WTC11 (cell line): ENCODE measurements around the gene MYL9. TPM values are rescaled to one million over a fixed set of nuclear protein-coding genes. Genes with fewer than 3 reads are reported as not detected.

Experiments
- ATAC-seq: fragments of 200-7000 bp; cut with Tn5 transposase; 2 replicates; pipeline ENCODE4 v1.10.0; 2021; ENCODE audit warnings: mild to moderate bottlenecking, moderate library complexity
- CTCF ChIA-PET: fragments of 300-600 bp; sonication (Branson Sonifier 250); formaldehyde crosslinking; loops from one replicate; lab custom pipeline; 2021; ENCODE audit warnings: antibody characterized with exemption; lab: Charles Lee
- POLR2A ChIA-PET: fragments of 350-600 bp; sonication (Branson Sonifier 250); formaldehyde crosslinking; loops from one replicate; lab custom pipeline; 2021; ENCODE audit warnings: antibody characterized with exemption; lab: Charles Lee
- DNase-seq: peaks from one replicate; pipeline ENCODE4 v3.0.0; 2021; ENCODE audit warnings: low spot score
- H3K27ac Mint-ChIP-seq: 2 replicates; pipeline ENCODE4 v1.8.0; 2021; ENCODE audit warnings: mixed read lengths
- H3K27me3 Mint-ChIP-seq: 2 replicates; pipeline ENCODE4 v1.8.0; 2021; ENCODE audit warnings: low read depth, mild to moderate bottlenecking, moderate library complexity, mixed read lengths
- H3K36me3 Mint-ChIP-seq: 2 replicates; pipeline ENCODE4 v1.8.0; 2021; ENCODE audit warnings: mixed read lengths
- H3K4me1 Mint-ChIP-seq: 2 replicates; pipeline ENCODE4 v1.8.0; 2022; ENCODE audit warnings: mixed read lengths
- H3K4me3 Mint-ChIP-seq: 2 replicates; pipeline ENCODE4 v1.8.0; 2021; ENCODE audit warnings: mild to moderate bottlenecking, moderate library complexity, mixed read lengths
- H3K9me3 Mint-ChIP-seq: 2 replicates; pipeline ENCODE4 v1.8.0; 2021; ENCODE audit warnings: mixed read lengths
- ATF6 ChIP-seq: sonication (generic); formaldehyde crosslinking; IDR thresholded peaks from 2 replicates; pipeline ENCODE4 v1.8.1; 2023; ENCODE audit warnings: mild to moderate bottlenecking, missing genetic modification reagents
- CTCF ChIP-seq: fragments of 200-600 bp; IDR thresholded peaks from 2 replicates; pipeline ENCODE4 v1.8.0; 2022; ENCODE audit warnings: antibody characterized with exemption
- ERG ChIP-seq: fragments of 250-450 bp; sonication (Bioruptor Pico); IDR thresholded peaks from 2 replicates; pipeline ENCODE4 v1.8.0; 2021; ENCODE audit warnings: mild to moderate bottlenecking
- ESRRA ChIP-seq: sonication (generic); formaldehyde crosslinking; IDR thresholded peaks from 2 replicates; pipeline ENCODE4 v1.8.1; 2022; ENCODE audit warnings: mild to moderate bottlenecking, missing genetic modification reagents, borderline replicate concordance
- HMGA2 ChIP-seq: fragments of 250-450 bp; sonication (Bioruptor Pico); IDR thresholded peaks from 2 replicates; pipeline ENCODE4 v1.4.0; 2021; ENCODE audit warnings: mild to moderate bottlenecking, moderate library complexity
- IRF1 ChIP-seq: sonication (generic); formaldehyde crosslinking; IDR thresholded peaks from 2 replicates; pipeline ENCODE4 v1.8.0; 2023; ENCODE audit warnings: missing genetic modification reagents
- MXD4 ChIP-seq: fragments of 250-450 bp; sonication (Bioruptor Pico); IDR thresholded peaks from 2 replicates; pipeline ENCODE4 v1.8.0; 2021; ENCODE audit warnings: mild to moderate bottlenecking, moderate library complexity, borderline replicate concordance
- NFYB ChIP-seq: sonication (generic); formaldehyde crosslinking; conservative IDR thresholded peaks from 2 replicates; pipeline ENCODE4 v1.8.0; 2022; ENCODE audit warnings: low read depth, missing genetic modification reagents
- NR3C1 ChIP-seq: sonication (generic); formaldehyde crosslinking; conservative IDR thresholded peaks from 2 replicates; pipeline ENCODE4 v1.8.1; 2023; ENCODE audit warnings: low read depth, mild to moderate bottlenecking, missing genetic modification reagents
- ZMAT4 ChIP-seq: fragments of 250-450 bp; sonication (Bioruptor Pico); IDR thresholded peaks from 2 replicates; pipeline ENCODE4 v1.9.0; 2021; ENCODE audit warnings: mild to moderate bottlenecking
- ZNF138 ChIP-seq: sonication (generic); formaldehyde crosslinking; conservative IDR thresholded peaks from 2 replicates; pipeline ENCODE4 v1.8.1; 2022; ENCODE audit warnings: mild to moderate bottlenecking, moderate library complexity, missing genetic modification reagents
- ZNF232 ChIP-seq: sonication (generic); formaldehyde crosslinking; IDR thresholded peaks from 2 replicates; pipeline ENCODE4 v1.8.0; 2022; ENCODE audit warnings: mild to moderate bottlenecking, missing genetic modification reagents
- ZNF416 ChIP-seq: fragments of 250-450 bp; sonication (Bioruptor Pico); IDR thresholded peaks from 2 replicates; pipeline ENCODE4 v1.9.0; 2021; ENCODE audit warnings: mild to moderate bottlenecking, inconsistent platforms
- total RNA-seq: library from RNA; stranded (reverse); gene quantifications from 3 replicates; pipeline ENCODE4 v1.2.3, GENCODE V29; 2021
- TF ChIP-seq, protein P1 (sequence below): sonication (generic); formaldehyde crosslinking; IDR thresholded peaks from 2 replicates; pipeline ENCODE4 v1.8.1; 2022; ENCODE audit warnings: low read depth, mild to moderate bottlenecking, moderate library complexity, missing genetic modification reagents, borderline replicate concordance
- TF ChIP-seq, protein P2 (sequence below): fragments of 250-450 bp; sonication (Bioruptor Pico); IDR thresholded peaks from 2 replicates; pipeline ENCODE4 v2.1.2; 2022; ENCODE audit warnings: mild to moderate bottlenecking, moderate library complexity
- TF ChIP-seq, protein P3 (sequence below): sonication (generic); formaldehyde crosslinking; IDR thresholded peaks from 2 replicates; pipeline ENCODE4 v1.8.1; 2022; ENCODE audit warnings: mild to moderate bottlenecking, moderate library complexity, missing genetic modification reagents
- TF ChIP-seq, protein P4 (sequence below): sonication (generic); formaldehyde crosslinking; IDR thresholded peaks from 2 replicates; pipeline ENCODE4 v1.8.0; 2022; ENCODE audit warnings: mild to moderate bottlenecking, missing genetic modification reagents

MYL9 gene
- total RNA-seq, 1 experiment from 2014 or later, result 54.7 TPM

GRCh38 chr20:36565520-36565919, 24.2 kb downstream of the MYL9 start:
- H3K4me1 Mint-ChIP-seq, result peaks cover 40% of the 10 kb centered on the region
- POLR2A ChIA-PET, result no interaction called here
- H3K4me3 Mint-ChIP-seq, result no peak overlapping the region
- H3K27me3 Mint-ChIP-seq, result peaks cover 4% of the 10 kb centered on the region
- no peak overlapping the region for H3K27ac Mint-ChIP-seq
- CTCF ChIA-PET, result no interaction called here
- no peak for ATAC-seq
- peaks cover 42% of the 10 kb centered on the region for H3K36me3 Mint-ChIP-seq
- H3K9me3 Mint-ChIP-seq, result peaks cover 30% of the 10 kb centered on the region
- no peak for TF ChIP-seq ZMAT4 (CRISPR knock-in tag)
- TF ChIP-seq, protein P1, sequence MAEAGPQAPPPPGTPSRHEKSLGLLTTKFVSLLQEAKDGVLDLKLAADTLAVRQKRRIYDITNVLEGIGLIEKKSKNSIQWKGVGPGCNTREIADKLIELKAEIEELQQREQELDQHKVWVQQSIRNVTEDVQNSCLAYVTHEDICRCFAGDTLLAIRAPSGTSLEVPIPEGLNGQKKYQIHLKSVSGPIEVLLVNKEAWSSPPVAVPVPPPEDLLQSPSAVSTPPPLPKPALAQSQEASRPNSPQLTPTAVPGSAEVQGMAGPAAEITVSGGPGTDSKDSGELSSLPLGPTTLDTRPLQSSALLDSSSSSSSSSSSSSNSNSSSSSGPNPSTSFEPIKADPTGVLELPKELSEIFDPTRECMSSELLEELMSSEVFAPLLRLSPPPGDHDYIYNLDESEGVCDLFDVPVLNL, result no peak
- no peak for TF ChIP-seq HMGA2 (CRISPR knock-in tag)
- TF ChIP-seq, protein P2, sequence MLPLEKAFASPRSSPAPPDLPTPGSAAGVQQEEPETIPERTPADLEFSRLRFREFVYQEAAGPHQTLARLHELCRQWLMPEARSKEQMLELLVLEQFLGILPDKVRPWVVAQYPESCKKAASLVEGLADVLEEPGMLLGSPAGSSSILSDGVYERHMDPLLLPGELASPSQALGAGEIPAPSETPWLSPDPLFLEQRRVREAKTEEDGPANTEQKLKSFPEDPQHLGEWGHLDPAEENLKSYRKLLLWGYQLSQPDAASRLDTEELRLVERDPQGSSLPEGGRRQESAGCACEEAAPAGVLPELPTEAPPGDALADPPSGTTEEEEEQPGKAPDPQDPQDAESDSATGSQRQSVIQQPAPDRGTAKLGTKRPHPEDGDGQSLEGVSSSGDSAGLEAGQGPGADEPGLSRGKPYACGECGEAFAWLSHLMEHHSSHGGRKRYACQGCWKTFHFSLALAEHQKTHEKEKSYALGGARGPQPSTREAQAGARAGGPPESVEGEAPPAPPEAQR (CRISPR knock-in tag), result no peak
- TF ChIP-seq, protein P3, sequence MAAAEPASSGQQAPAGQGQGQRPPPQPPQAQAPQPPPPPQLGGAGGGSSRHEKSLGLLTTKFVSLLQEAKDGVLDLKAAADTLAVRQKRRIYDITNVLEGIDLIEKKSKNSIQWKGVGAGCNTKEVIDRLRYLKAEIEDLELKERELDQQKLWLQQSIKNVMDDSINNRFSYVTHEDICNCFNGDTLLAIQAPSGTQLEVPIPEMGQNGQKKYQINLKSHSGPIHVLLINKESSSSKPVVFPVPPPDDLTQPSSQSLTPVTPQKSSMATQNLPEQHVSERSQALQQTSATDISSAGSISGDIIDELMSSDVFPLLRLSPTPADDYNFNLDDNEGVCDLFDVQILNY (CRISPR knock-in tag), result no peak
- no peak for TF ChIP-seq MXD4
- TF ChIP-seq, protein P4, sequence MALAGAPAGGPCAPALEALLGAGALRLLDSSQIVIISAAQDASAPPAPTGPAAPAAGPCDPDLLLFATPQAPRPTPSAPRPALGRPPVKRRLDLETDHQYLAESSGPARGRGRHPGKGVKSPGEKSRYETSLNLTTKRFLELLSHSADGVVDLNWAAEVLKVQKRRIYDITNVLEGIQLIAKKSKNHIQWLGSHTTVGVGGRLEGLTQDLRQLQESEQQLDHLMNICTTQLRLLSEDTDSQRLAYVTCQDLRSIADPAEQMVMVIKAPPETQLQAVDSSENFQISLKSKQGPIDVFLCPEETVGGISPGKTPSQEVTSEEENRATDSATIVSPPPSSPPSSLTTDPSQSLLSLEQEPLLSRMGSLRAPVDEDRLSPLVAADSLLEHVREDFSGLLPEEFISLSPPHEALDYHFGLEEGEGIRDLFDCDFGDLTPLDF, result no peak
- no peak for TF ChIP-seq ZNF232
- no peak for TF ChIP-seq NR3C1
- no peak for TF ChIP-seq ZNF138 (CRISPR knock-in tag)
- TF ChIP-seq ZNF416 (CRISPR knock-in tag), result no peak
- TF ChIP-seq NFYB, result no peak
- TF ChIP-seq, all 79 proteins: peak for 0
- no peak for DNase-seq

- peak overlapping the region; percentile 92 for H3K27ac Mint-ChIP-seq
- H3K4me1 Mint-ChIP-seq, result peaks cover 42% of the 10 kb centered on the region
- peak overlapping the region; percentile 80 for H3K4me3 Mint-ChIP-seq
- DNase-seq, result no peak
- no peak for ATAC-seq
- peaks cover 21% of the 10 kb centered on the region for H3K36me3 Mint-ChIP-seq
- ChIA-PET POLR2A (interaction anchor here (1.0 to 2.6 kb wide), 2 partner anchors 35 to 79 kb away, joined by 3 to 16 read pairs; partner anchors contain the start of gene RAB5IF), CTCF (interaction anchor here (0.9 to 2.9 kb wide), 4 partner anchors 16 to 36 kb away, joined by 3 to 16 read pairs (median 7); partner anchors contain the start of gene RAB5IF)
- H3K9me3 Mint-ChIP-seq, result peaks cover 14% of the 10 kb centered on the region
- peaks cover 4% of the 10 kb centered on the region for H3K27me3 Mint-ChIP-seq
- no peak for TF ChIP-seq ESRRA (CRISPR knock-in tag)
- TF ChIP-seq ZMAT4 (CRISPR knock-in tag), result no peak
- TF ChIP-seq CTCF, result no peak
- TF ChIP-seq IRF1, result no peak
- TF ChIP-seq, protein P1, result no peak
- no peak for TF ChIP-seq ATF6
- TF ChIP-seq, protein P2 (CRISPR knock-in tag), result no peak
- TF ChIP-seq ERG (CRISPR knock-in tag), result no peak
These were observed 28.6 kb downstream of the MYL9 start for GRCh38 chr20:36569847-36570429.
